K562 (cell line): ENCODE results near the gene GRWD1. TPM values are rescaled to one million over a fixed set of nuclear protein-coding genes. Genes with fewer than 3 reads are reported as not detected.

ENCODE experiments used
- CBFA2T2 ChIP-seq: fragments of 450-650 bp; conservative IDR thresholded peaks from 2 replicates; pipeline ENCODE4 v1.6.1; 2017; ENCODE audit warnings: mild to moderate bottlenecking
- FOXA1 ChIP-seq: fragments of 450-650 bp; IDR thresholded peaks from 2 replicates; pipeline ENCODE4 v1.6.1; 2016; ENCODE audit warnings: mild to moderate bottlenecking, borderline replicate concordance
- FOXK1 ChIP-seq: sonication (generic); formaldehyde crosslinking; IDR thresholded peaks from 2 replicates; pipeline ENCODE4 v1.8.0; 2022; ENCODE audit warnings: missing genetic modification reagents, mild to moderate bottlenecking, borderline replicate concordance
- GABPA ChIP-seq: fragments of 200-800 bp; sonication (Bioruptor generic); conservative IDR thresholded peaks from 2 replicates; pipeline ENCODE4 v1.6.1; 2016; ENCODE audit warnings: low read depth, missing genetic modification characterization, missing compliant biosample characterization
- HEY1 ChIP-seq: fragments of 250-450 bp; sonication (Bioruptor Pico); IDR thresholded peaks from 2 replicates; pipeline ENCODE4 v1.5.0; 2020; ENCODE audit warnings: mild to moderate bottlenecking, moderate library complexity, borderline replicate concordance
- MAFG ChIP-seq: fragments of 450-650 bp; conservative IDR thresholded peaks from 2 replicates; pipeline ENCODE4 v1.6.1; 2016; ENCODE audit warnings: missing genetic modification characterization, missing compliant biosample characterization
- NCOA2 ChIP-seq, 2 experiments: fragments of 450-650 bp; IDR thresholded peaks; 2 replicates each; pipeline ENCODE4 v1.6.1; 2018; ENCODE audit warnings: mild to moderate bottlenecking in 2 of 2, moderate library complexity in 1 of 2; ENCODE audit not compliant: partially characterized antibody in 2 of 2
- PHF8 ChIP-seq: fragments of 200-600 bp; sonication (generic); IDR thresholded peaks from 2 replicates; pipeline ENCODE4 v1.6.1; 2012; ENCODE audit warnings: mixed run types, mild to moderate bottlenecking, inconsistent platforms, low read length, moderate library complexity, borderline replicate concordance
- PML ChIP-seq: IDR thresholded peaks from 2 replicates; pipeline ENCODE4 v1.6.1; 2012; ENCODE audit warnings: low read length, inconsistent platforms
- RBM25 ChIP-seq: fragments of 200-400 bp; formaldehyde crosslinking; IDR thresholded peaks from 2 replicates; pipeline ENCODE4 v1.6.1; 2018; ENCODE audit warnings: low read length, low read depth, moderate library complexity; ENCODE audit not compliant: severe bottlenecking
- TBP ChIP-seq: optimal IDR thresholded peaks from 2 replicates; pipeline ENCODE3; 2011; ENCODE audit warnings: low read depth, low read length, improper control_type of control experiment
- U2AF2 ChIP-seq: fragments of 200-400 bp; formaldehyde crosslinking; optimal IDR thresholded peaks from 2 replicates; pipeline ENCODE3; 2017; ENCODE audit warnings: low read depth, mild to moderate bottlenecking, low read length
- ZNF3 ChIP-seq: fragments of 250-450 bp; sonication (Bioruptor Pico); IDR thresholded peaks from 2 replicates; pipeline ENCODE4 v1.5.0; 2021; ENCODE audit warnings: mild to moderate bottlenecking, moderate library complexity
- ZNF324 ChIP-seq: fragments of 250-450 bp; sonication (Bioruptor Pico); IDR thresholded peaks from 2 replicates; pipeline ENCODE4 v1.4.0; 2020; ENCODE audit warnings: mild to moderate bottlenecking
- ZNF696 ChIP-seq: fragments of 250-450 bp; sonication (Bioruptor Pico); conservative IDR thresholded peaks from 2 replicates; pipeline ENCODE4 v1.4.0; 2020; ENCODE audit warnings: mild to moderate bottlenecking, moderate library complexity
- ZNF780A ChIP-seq: fragments of 250-450 bp; sonication (Bioruptor Pico); IDR thresholded peaks from 2 replicates; pipeline ENCODE4 v1.5.0; 2021; ENCODE audit warnings: mild to moderate bottlenecking
- ZNF79 ChIP-seq: fragments of 250-450 bp; sonication (Bioruptor Pico); IDR thresholded peaks from 2 replicates; pipeline ENCODE4 v1.4.0; 2020; ENCODE audit warnings: low read depth, mild to moderate bottlenecking, moderate library complexity
- polyA plus RNA-seq, 8 experiments: library from polyadenylated mRNA; depleted of rRNA in 4 of 8; stranded (reverse) in 5 of 8; unstranded in 3 of 8; fragments of >200 nt; fragmentation: Nextera tagmentation in 2 of 8; fragmentation: Illumina TruSeq in 1 of 8; extraction: Ambion mirVana in 2 of 8; extraction: Trizol in 1 of 8; gene quantifications; 2 replicates each; pipeline versions ENCODE4 v1.2.1 to v1.2.3, GENCODE V29; 2011 to 2014; ENCODE audit warnings: inconsistent platforms in 1 of 8, missing spikeins in 1 of 8
- total RNA-seq, 7 experiments: library from RNA; depleted of rRNA in 6 of 7; stranded (reverse); fragments of >200 nt in 6 of 7; fragmentation: Illumina TruSeq in 2 of 7; extraction: Trizol in 2 of 7; gene quantifications; 2 replicates each; pipeline versions ENCODE4 v1.2.1 to v1.2.3, GENCODE V29; 2011 to 2021; ENCODE audit warnings: low replicate concordance in 1 of 7
- TF ChIP-seq, protein P1 (sequence below): fragments of 450-650 bp; IDR thresholded peaks from 2 replicates; pipeline ENCODE4 v1.6.1; 2016; ENCODE audit warnings: low read depth, mild to moderate bottlenecking, moderate library complexity
- TF ChIP-seq, protein P2 (sequence below): fragments of 450-650 bp; formaldehyde crosslinking; IDR thresholded peaks from 2 replicates; pipeline ENCODE4 v1.4.0; 2022; ENCODE audit warnings: mild to moderate bottlenecking, moderate library complexity
- TF ChIP-seq, protein P3 (sequence below): sonication (generic); formaldehyde crosslinking; IDR thresholded peaks from 2 replicates; pipeline ENCODE4 v1.8.1; 2023; ENCODE audit warnings: mild to moderate bottlenecking, missing genetic modification reagents
- TF ChIP-seq, protein P4 (sequence below): fragments of 450-650 bp; formaldehyde crosslinking; IDR thresholded peaks from 2 replicates; pipeline ENCODE4 v1.4.0; 2020; ENCODE audit warnings: mild to moderate bottlenecking
- TF ChIP-seq, protein P5 (sequence below): fragments of 250-450 bp; sonication (Bioruptor Pico); IDR thresholded peaks from 2 replicates; pipeline ENCODE4 v1.9.0; 2021; ENCODE audit warnings: mild to moderate bottlenecking, inconsistent platforms

Gene GRWD1
- total and polyA plus RNA-seq, 9 of the 15 experiments (the other 6 are each of a cell fraction or from before 2014, with no cell fraction given) = 1.5 to 87.2 (median 24.5) TPM

DNA sequence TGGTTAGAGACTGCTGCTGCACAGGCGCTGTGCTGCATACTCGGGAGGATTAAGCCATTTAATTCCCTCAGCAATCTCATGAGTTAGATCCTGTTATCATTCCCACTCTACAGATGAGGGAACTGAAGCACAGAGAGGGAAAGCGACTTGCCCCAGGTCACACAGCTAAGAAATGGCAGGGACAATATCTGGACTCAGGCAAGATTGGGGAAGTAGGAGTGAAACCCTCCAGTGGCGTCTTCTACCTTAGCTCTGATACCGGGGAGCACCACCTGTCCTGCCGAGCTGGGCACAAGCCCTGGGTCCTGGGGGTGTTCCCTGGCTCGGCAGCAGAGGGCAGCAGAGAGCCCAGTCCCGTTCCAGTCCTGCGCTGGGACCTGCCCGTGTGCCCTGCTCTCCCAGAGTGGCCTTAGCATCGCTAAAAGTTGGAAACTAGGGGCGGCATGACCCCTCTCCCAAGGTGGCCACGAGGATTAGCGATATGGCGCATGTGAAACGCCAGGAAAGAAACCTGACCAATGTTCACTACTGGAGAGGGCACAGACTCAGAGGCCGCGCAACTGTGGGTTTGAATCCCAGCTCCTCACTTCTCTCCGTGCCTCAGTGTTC, 43.9 kb downstream of the GRWD1 start (continued):
- TF ChIP-seq, protein P1, sequence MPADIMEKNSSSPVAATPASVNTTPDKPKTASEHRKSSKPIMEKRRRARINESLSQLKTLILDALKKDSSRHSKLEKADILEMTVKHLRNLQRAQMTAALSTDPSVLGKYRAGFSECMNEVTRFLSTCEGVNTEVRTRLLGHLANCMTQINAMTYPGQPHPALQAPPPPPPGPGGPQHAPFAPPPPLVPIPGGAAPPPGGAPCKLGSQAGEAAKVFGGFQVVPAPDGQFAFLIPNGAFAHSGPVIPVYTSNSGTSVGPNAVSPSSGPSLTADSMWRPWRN = no peak
- no peak for TF ChIP-seq PHF8
- TF ChIP-seq ZNF696 (CRISPR knock-in tag) = no peak
- TF ChIP-seq ZNF79 (CRISPR knock-in tag) = no peak
- TF ChIP-seq NCOA2 (IDR thresholded peaks at IDR 0.05; ENCODE audit: partially characterized antibody in 2 of 2) = no peak
- TF ChIP-seq, protein P2, sequence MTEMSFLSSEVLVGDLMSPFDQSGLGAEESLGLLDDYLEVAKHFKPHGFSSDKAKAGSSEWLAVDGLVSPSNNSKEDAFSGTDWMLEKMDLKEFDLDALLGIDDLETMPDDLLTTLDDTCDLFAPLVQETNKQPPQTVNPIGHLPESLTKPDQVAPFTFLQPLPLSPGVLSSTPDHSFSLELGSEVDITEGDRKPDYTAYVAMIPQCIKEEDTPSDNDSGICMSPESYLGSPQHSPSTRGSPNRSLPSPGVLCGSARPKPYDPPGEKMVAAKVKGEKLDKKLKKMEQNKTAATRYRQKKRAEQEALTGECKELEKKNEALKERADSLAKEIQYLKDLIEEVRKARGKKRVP (CRISPR knock-in tag) = no peak
- TF ChIP-seq FOXK1 (CRISPR knock-in tag) = peak; percentile 68; the same call in 1 of the 2 replicates
- TF ChIP-seq, protein P3, sequence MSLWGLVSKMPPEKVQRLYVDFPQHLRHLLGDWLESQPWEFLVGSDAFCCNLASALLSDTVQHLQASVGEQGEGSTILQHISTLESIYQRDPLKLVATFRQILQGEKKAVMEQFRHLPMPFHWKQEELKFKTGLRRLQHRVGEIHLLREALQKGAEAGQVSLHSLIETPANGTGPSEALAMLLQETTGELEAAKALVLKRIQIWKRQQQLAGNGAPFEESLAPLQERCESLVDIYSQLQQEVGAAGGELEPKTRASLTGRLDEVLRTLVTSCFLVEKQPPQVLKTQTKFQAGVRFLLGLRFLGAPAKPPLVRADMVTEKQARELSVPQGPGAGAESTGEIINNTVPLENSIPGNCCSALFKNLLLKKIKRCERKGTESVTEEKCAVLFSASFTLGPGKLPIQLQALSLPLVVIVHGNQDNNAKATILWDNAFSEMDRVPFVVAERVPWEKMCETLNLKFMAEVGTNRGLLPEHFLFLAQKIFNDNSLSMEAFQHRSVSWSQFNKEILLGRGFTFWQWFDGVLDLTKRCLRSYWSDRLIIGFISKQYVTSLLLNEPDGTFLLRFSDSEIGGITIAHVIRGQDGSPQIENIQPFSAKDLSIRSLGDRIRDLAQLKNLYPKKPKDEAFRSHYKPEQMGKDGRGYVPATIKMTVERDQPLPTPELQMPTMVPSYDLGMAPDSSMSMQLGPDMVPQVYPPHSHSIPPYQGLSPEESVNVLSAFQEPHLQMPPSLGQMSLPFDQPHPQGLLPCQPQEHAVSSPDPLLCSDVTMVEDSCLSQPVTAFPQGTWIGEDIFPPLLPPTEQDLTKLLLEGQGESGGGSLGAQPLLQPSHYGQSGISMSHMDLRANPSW (CRISPR knock-in tag) = no peak
- no peak for TF ChIP-seq PML
- no peak for TF ChIP-seq GABPA (tag)
- TF ChIP-seq, protein P4, sequence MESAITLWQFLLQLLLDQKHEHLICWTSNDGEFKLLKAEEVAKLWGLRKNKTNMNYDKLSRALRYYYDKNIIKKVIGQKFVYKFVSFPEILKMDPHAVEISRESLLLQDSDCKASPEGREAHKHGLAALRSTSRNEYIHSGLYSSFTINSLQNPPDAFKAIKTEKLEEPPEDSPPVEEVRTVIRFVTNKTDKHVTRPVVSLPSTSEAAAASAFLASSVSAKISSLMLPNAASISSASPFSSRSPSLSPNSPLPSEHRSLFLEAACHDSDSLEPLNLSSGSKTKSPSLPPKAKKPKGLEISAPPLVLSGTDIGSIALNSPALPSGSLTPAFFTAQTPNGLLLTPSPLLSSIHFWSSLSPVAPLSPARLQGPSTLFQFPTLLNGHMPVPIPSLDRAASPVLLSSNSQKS (CRISPR knock-in tag) = no peak
- no peak for TF ChIP-seq ZNF3 (CRISPR knock-in tag)
- no peak for TF ChIP-seq FOXA1
- no peak for TF ChIP-seq ZNF324 (CRISPR knock-in tag)
- no peak for TF ChIP-seq CBFA2T2
- TF ChIP-seq TBP = no peak
- TF ChIP-seq RBM25 = peak; percentile 90
- no peak for TF ChIP-seq U2AF2
- TF ChIP-seq, protein P5, sequence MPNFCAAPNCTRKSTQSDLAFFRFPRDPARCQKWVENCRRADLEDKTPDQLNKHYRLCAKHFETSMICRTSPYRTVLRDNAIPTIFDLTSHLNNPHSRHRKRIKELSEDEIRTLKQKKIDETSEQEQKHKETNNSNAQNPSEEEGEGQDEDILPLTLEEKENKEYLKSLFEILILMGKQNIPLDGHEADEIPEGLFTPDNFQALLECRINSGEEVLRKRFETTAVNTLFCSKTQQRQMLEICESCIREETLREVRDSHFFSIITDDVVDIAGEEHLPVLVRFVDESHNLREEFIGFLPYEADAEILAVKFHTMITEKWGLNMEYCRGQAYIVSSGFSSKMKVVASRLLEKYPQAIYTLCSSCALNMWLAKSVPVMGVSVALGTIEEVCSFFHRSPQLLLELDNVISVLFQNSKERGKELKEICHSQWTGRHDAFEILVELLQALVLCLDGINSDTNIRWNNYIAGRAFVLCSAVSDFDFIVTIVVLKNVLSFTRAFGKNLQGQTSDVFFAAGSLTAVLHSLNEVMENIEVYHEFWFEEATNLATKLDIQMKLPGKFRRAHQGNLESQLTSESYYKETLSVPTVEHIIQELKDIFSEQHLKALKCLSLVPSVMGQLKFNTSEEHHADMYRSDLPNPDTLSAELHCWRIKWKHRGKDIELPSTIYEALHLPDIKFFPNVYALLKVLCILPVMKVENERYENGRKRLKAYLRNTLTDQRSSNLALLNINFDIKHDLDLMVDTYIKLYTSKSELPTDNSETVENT (CRISPR knock-in tag) = no peak
- TF ChIP-seq HEY1 (CRISPR knock-in tag) = no peak
- no peak for TF ChIP-seq ZNF780A (CRISPR knock-in tag)
- no peak for TF ChIP-seq MAFG (tag)
